HG02798 (cell line): ENCODE data around the gene MCF2L2.
"Not testable (repeated sequence)": the region's sequence is repeated elsewhere in the genome, so short reads cannot be mapped to it uniquely, and the experiment has no call there.

ENCODE experiments used
- ATAC-seq: cut with Tn5 transposase; IDR thresholded peaks from one replicate; pipeline ENCODE4 v1.9.1; 2021; ENCODE audit warnings: mild to moderate bottlenecking; ENCODE audit not compliant: unreplicated experiment, poor library complexity

The MCF2L2 gene

GRCh38 chr3:183428447-183429211 is at the start of gene MCF2L2:
Gene MCF2L2, minus strand, starts transcription at chr3:183428619. Its CDS starts 642 bp downstream, at chr3:183427977.
- peak; percentile 74 for ATAC-seq

- ATAC-seq, result no peak
These were observed 49.5 kb upstream of the MCF2L2 start for GRCh38 chr3:183477801-183478456.

- not testable (repeated sequence) for ATAC-seq
These were observed 47.3 kb upstream of the MCF2L2 start for GRCh38 chr3:183475764-183476162.

- ATAC-seq, result no peak
These were observed 46.8 kb upstream of the MCF2L2 start for GRCh38 chr3:183475016-183475763.

GRCh38 chr3:183473969-183474368 is 45.5 kb upstream of the MCF2L2 start:
- no peak for ATAC-seq

GRCh38 chr3:183472155-183472554 is 43.7 kb upstream of the MCF2L2 start:
- no peak for ATAC-seq

GRCh38 chr3:183468424-183468823 is 40.0 kb upstream of the MCF2L2 start:
- no peak for ATAC-seq

- no peak for ATAC-seq
These were observed 38.2 kb upstream of the MCF2L2 start for GRCh38 chr3:183466575-183466974.

GRCh38 chr3:183465710-183466109 is 37.3 kb upstream of the MCF2L2 start:
- ATAC-seq, result not testable (repeated sequence)

GRCh38 chr3:183464480-183464879 is 36.1 kb upstream of the MCF2L2 start:
- no peak for ATAC-seq

- ATAC-seq, result no peak
These were observed 31.9 kb upstream of the MCF2L2 start for GRCh38 chr3:183460081-183461055.

- no peak for ATAC-seq
These were observed 26.7 kb upstream of the MCF2L2 start for GRCh38 chr3:183455089-183455488.

GRCh38 chr3:183454064-183454463 is 25.6 kb upstream of the MCF2L2 start:
- no peak for ATAC-seq

- no peak for ATAC-seq
These were observed 21.4 kb upstream of the MCF2L2 start for GRCh38 chr3:183449791-183450190.

- ATAC-seq, result no peak
These were observed 21.0 kb upstream of the MCF2L2 start for GRCh38 chr3:183449391-183449790.

- no peak for ATAC-seq
These were observed 20.1 kb upstream of the MCF2L2 start for GRCh38 chr3:183448369-183449128.

GRCh38 chr3:183447206-183448001 is 19.0 kb upstream of the MCF2L2 start:
- ATAC-seq, result peak; percentile 87

- no peak for ATAC-seq
These were observed 18.4 kb upstream of the MCF2L2 start for GRCh38 chr3:183446838-183447205.
